NCI-H1436 treated with DMSO at 0.1 percent for 48 hours (cell line): ENCODE data around the gene WNT7B.

Source experiments
- DNase-seq: peaks from one replicate; lab custom pipeline; 2025; lab: John Stamatoyannopoulos, UW

WNT7B gene

GRCh38 chr22:45906946-45907345 lies 70.0 kb downstream of the WNT7B start:
- DNase-seq: no peak

DNA sequence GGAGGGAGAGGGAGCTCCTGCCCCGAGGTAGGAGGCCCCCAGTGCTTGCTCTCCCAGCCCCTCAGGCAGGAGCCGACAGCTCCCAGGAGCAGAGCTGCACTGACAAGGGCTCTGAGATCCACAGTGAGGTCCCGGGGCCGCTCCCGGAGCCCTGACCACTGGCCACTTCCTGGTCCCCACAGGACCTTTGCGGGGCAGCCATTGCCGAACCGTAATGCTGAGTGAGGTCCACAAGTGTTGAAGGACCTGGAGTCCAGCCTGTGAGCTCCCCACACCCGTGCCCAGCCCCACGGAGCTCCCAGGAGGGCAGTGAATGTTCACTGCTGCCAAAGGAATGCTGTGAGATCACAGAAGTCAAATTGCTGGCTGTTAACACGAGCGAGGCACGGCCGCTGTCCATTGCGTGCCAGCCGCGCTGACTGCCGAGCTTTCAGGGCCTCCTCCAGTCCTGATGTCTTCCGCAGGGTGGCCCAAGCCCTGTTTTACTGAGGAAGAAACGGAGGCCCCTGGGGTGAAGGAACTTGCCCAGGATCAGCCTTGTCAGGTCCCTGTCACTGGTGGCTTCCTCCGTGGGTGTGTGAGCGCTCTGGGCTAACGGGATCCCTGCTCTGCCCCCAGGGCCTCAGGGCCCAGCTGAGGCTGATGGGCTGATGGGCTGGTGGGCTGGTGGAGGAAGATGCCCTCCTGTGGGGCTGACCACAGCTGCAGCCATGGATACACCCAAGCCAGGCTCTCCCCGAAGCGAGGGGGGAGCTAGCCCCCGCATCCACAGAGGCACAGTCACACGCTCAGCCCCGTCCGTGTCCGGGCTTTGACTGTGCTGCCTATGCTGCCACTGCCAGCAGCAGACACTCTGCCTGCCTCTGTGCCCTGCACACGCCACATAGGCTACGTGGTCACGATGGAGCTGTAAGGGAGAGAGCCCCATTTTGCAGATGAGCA lies 70.8 kb downstream of the WNT7B start:
- no peak for DNase-seq

GRCh38 chr22:45905326-45905923 lies 71.5 kb downstream of the WNT7B start:
- DNase-seq: no peak

- DNase-seq: no peak
Observed at GRCh38 chr22:45904236-45904635, 72.7 kb downstream of the WNT7B start.

DNA sequence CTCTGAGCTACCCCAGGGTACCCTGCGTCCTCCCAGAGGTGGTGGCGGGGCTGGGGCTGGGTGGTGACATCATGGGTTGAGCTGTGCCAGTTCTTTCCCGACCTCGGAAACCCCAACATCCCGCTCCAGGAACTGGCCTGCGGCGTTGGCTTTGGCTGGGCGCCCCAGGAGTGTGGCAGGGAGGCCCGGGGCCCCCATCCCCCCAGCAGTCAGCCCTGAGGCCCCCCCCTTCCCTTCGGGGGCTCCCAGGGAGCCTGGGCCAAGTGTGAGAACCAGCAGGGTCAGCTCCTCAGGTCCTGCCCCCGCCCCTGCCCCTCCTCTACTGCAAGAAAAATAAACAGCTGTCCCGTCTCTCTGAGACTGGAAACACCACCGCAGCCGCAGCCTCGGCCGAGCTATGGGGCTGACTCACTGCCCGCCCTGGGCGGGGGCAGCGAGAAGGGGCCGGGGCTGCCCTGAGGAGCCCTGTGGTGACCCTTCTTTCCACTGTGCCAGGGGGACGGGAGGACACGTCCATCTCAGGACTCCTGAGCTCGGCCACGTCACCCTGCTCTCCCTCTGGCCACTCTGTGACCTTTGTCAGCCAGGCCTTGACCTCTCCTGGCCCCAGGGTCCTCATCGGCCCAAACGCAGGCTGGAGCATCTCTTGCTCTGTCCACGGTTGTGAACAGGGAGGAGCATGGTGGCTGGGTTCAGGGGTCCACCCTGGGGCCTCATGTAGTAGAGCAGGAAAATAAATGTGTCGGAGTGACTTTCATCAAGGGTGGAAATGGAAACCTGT lies 73.4 kb downstream of the WNT7B start:
- no peak for DNase-seq

- DNase-seq: no peak
Observed at GRCh38 chr22:45897736-45898135, 79.2 kb downstream of the WNT7B start.

GRCh38 chr22:45896964-45897538 lies 79.9 kb downstream of the WNT7B start:
- DNase-seq: no peak

DNA sequence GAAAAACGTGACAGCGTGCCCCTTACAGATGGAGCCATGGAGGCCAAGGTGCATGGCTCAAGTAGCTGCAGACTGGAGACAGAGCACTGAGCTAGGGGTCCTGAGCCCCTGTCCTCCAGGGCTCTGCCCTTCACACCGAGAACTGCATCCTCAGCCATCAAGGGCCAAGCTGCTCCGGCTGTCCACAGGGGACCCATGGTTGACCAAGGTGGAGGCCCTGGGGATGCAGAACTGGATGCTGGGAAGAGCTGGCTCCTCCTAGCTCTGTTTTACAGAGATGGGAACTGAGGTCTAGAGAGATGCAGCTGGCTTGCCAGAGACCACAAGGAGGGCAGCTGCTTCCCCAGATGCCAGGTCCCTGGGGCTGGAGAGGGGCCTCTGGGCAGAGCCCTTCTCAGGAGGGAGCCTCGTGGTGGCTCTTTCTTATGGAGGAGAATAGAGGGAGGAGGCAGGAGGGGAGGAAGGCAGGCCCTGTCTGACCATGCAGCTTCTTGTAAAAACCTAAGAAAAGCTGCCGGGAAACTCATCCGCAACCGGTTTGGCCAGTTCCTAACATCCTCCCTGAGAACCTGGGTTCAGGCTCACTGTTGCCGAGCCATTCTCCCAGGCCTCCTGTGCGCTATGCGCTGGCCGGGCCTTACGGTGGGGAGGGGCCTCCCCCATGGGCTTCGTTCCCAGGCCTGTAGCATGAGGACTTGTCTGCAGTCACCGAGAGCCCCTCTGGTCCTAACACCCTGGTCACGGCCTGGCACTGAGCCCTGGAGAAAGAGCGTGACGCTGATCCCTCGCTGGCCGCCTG lies 80.6 kb downstream of the WNT7B start:
- no peak for DNase-seq

DNA sequence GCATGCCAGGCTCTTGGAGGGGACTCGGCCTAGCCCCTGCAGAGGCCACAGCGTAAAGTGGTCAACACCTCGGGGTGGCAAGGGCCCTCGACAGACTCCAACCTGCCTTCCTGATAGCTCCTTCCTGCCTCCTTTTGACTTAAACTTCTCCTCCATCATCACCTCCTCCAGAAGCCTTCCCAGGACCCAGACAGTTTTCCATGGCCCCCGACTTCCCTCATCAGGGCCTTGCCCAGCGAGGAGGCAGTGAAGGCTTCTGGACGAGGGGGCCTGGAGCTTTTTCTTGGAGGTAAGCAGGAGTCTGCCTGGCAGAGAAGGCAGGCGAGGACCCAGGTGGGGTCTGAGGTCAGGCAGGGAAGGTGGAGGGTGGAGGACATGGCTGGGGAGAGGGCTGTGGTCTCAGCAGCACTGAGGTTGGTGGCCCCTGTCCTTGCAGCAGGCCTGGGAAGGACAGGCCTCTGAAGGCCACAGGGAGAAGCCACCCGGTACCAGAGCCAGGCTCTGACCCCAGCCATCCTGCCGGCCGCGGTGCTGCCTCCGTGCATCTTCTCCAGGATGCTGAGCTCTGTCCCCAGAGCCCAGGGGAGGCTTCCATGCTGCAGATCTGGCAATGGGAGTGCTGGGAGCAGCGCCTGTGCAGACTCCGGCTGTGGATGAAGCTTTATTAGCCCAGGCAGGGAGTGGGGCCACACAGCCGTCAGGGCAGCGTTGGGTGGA lies 81.4 kb downstream of the WNT7B start:
- DNase-seq: no peak

- no peak for DNase-seq
Observed at GRCh38 chr22:45893516-45893915, 83.4 kb downstream of the WNT7B start.

- DNase-seq: no peak
Observed at GRCh38 chr22:45892681-45893461, 84.1 kb downstream of the WNT7B start.

- no peak for DNase-seq
Observed at GRCh38 chr22:45891996-45892621, 84.9 kb downstream of the WNT7B start.

- DNase-seq: no peak
Observed at GRCh38 chr22:45891471-45891995, 85.4 kb downstream of the WNT7B start.

DNA sequence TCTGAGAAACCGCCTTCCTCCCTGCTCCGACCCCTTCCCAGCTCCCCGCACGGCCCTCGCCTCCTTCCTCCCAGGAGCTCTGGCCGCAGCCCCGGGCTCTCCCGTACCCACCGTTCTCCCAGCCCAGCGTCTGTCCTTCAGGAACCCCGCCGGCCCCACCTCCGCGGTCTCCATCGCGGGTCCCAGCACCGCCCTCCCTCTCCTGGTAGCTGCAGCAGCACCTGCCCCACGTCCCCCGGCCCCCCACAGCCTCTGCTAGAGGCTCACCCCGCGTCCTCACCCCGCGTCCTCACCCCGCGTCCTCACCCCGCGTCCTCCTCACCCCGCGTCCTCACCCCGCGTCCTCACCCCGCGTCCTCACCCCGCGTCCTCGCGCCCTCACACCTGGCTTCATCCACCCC lies 85.9 kb downstream of the WNT7B start:
- DNase-seq: no peak

- DNase-seq: no peak
Observed at GRCh38 chr22:45890351-45890635, 86.7 kb downstream of the WNT7B start.

DNA sequence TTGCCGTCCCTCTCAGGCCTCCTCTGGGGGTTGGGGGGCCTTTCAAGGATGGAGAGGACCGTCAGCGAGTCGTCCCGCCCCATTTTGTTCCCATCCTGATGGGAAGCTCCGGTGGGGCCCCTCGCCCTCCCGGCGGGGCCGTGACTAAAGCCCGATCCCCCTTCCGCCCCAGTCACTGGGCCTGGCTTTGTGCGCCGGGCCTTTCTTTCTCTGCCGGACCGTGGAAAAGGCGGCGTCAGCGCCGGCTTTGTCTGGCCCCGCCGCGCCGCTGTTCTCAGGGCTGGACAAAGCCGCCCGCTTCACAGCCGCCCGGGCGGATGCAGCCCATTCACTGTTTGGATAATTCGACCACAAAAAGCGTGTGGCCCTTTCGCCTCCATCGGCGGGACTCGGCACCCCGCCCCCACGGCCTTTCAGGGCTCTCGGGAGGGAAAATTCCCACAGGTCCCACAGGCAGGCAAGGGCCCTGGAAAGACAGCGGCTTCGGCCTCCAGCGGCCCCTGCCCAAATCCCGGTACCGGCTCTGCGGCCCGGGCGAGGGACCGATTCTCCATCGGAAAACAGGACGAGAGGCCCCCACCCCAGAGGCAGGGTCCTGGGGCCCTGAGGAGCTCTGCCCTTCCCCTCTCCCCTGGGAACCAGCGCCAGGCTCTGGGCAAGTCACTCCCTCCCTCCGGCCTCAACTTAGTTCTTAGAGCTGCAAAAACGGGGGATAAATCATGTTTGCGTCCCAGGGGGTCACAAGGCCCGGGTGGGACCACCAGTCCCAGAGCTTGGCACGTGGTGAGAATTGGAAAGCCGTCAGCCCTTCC lies 87.2 kb downstream of the WNT7B start:
- DNase-seq: no peak

DNA sequence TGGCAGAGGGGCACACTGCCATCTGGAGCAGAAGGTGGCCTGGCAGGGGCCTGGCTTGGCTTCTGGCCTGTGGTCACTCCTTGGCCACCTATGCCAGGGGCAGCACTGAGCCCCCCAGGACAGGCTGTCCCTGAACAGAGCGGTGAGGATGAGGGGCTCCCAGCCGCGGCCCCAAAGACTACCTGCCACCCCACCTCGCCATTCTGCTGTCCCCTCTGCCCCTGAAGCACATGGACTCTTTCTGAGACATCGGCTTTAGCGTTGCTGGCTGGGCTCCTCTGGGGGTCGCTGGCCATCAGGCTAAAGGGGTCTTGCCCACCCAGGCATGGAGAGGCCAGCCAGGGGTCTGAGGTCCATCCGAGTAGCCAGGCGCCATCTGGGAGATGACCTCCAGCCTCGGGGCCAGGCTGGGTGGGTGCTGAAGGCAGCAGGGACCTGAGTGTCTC lies 87.8 kb downstream of the WNT7B start:
- DNase-seq: no peak

GRCh38 chr22:45888221-45889092 lies 88.5 kb downstream of the WNT7B start:
- DNase-seq: no peak
